Measurements from ENCODE around the gene EBI3. TPM values are rescaled to one million over a fixed set of nuclear protein-coding genes. Genes with fewer than 3 reads are reported as not detected.

The EBI3 gene
- total and polyA plus RNA-seq, 10 donors, result 15.0 to 60.6 (median 34.2) TPM

DNA sequence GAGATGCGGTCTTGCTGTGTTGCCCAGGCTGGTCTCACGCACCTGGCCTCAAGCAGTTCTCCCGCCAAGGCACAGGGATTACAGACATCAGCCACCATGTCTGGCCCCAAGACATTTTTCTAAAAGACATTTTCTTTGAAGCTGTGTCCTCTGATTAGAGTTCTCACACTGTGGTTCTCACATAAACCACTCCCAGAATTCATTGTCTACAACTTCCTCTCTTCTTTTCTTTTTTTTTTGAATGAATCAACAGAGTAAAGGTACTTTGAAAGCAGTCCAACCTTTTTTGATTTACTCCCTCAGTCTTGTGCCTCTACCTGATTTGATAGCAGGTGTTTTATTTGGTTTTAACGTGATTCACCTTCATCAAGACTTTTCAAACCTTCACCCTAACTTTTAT lies 35.5 kb downstream of the EBI3 start:
- Histone ChIP-seq H3K9me3 (no peaks in the 10 kb centered on the region), H3K4me1 (peaks cover 0 to 59% (median 22%) of the 10 kb centered on the region in 6 donors), H3K27me3 (replicated peaks in 1 of 7) (no peaks in the 10 kb centered on the region), H3K4me3 (no peak overlapping the region), H3K36me3 (peaks cover 6 to 100% (median 95%) of the 10 kb centered on the region in 6 donors), H3K27ac (peak overlapping the region in 3 of 8 donors; percentile 27 to 61 (median 46))
- 63 to 75% (median 67%) methylated on average over 4 of the region's 4 CpGs for WGBS, 5 donors
- intact Hi-C loops (cut with DNase I; ENCODE audit: low total_unique reads), result loop anchor here (5.0 to 10.0 kb wide), 2 partner anchors 87 to 260 kb away; no protein-coding TSS in a partner anchor
- TF ChIP-seq, protein P1, sequence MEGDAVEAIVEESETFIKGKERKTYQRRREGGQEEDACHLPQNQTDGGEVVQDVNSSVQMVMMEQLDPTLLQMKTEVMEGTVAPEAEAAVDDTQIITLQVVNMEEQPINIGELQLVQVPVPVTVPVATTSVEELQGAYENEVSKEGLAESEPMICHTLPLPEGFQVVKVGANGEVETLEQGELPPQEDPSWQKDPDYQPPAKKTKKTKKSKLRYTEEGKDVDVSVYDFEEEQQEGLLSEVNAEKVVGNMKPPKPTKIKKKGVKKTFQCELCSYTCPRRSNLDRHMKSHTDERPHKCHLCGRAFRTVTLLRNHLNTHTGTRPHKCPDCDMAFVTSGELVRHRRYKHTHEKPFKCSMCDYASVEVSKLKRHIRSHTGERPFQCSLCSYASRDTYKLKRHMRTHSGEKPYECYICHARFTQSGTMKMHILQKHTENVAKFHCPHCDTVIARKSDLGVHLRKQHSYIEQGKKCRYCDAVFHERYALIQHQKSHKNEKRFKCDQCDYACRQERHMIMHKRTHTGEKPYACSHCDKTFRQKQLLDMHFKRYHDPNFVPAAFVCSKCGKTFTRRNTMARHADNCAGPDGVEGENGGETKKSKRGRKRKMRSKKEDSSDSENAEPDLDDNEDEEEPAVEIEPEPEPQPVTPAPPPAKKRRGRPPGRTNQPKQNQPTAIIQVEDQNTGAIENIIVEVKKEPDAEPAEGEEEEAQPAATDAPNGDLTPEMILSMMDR (IDR thresholded peaks at IDR 0.05 in 8 of 11, conservative IDR thresholded peaks at IDR 0.05 in 3 of 11), result no peak
- TF ChIP-seq POLR2A (IDR thresholded peaks at IDR 0.05) (no peak), POLR2AphosphoS5 (IDR thresholded peaks at IDR 0.05) (no peak)
- no peak for DNase-seq

DNA sequence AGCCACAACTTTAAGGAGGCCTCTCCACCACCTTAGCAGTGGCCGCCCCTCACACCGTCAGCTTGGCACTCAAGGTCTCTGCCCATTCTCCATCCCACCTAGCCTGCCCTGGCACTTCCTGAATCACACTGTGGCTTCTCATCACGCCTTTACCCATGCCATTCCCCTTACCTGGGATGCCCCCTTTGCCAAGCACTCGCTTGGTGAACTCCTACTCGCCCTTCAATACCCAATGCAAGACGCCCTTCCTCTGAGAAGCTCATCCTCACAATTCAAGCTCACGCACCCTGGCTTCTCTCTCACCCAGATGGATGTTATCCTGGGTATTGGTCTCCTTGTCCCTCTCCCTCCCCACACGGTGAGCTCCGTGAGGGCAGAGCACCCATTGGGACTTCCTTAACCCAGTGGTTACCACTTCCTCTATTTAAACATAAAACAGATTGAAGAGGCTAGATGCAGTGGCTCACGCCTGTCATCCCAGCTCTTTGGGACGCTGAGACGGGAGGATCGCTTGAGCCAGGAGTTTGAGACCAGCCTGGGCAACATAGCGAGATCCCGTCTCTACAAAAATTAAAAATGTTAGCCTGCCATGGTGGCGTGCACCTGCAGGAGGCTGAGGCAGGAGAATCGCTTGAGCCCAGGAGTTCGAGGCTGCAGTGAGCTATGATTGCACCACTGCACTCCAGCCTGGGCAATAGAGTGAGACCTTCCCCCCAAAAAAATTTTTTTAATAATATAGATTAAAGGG lies 37.1 kb downstream of the EBI3 start:
- Histone ChIP-seq H3K27me3 (replicated peaks in 1 of 7) (no peaks in the 10 kb centered on the region), H3K27ac (peak overlapping the region in 1 of 8 donors; percentile 6), H3K9me3 (no peaks in the 10 kb centered on the region), H3K4me1 (peaks cover 0 to 49% (median 20%) of the 10 kb centered on the region in 6 donors), H3K36me3 (peaks cover 6 to 100% (median 88%) of the 10 kb centered on the region in 6 donors), H3K4me3 (no peak overlapping the region)
- no peak for DNase-seq
- 77 to 85% (median 84%) methylated on average over 17 to 18 of the region's 18 CpGs for WGBS, 5 donors
- TF ChIP-seq POLR2A (IDR thresholded peaks at IDR 0.05), result no peak
- no peak for TF ChIP-seq POLR2AphosphoS5 (IDR thresholded peaks at IDR 0.05)
- TF ChIP-seq, protein P1 (IDR thresholded peaks at IDR 0.05 in 8 of 11, conservative IDR thresholded peaks at IDR 0.05 in 3 of 11), result no peak
- intact Hi-C loops (cut with DNase I; ENCODE audit: low total_unique reads), result loop anchor here (5.0 to 10.0 kb wide), 2 partner anchors 86 to 258 kb away; no protein-coding TSS in a partner anchor

DNA sequence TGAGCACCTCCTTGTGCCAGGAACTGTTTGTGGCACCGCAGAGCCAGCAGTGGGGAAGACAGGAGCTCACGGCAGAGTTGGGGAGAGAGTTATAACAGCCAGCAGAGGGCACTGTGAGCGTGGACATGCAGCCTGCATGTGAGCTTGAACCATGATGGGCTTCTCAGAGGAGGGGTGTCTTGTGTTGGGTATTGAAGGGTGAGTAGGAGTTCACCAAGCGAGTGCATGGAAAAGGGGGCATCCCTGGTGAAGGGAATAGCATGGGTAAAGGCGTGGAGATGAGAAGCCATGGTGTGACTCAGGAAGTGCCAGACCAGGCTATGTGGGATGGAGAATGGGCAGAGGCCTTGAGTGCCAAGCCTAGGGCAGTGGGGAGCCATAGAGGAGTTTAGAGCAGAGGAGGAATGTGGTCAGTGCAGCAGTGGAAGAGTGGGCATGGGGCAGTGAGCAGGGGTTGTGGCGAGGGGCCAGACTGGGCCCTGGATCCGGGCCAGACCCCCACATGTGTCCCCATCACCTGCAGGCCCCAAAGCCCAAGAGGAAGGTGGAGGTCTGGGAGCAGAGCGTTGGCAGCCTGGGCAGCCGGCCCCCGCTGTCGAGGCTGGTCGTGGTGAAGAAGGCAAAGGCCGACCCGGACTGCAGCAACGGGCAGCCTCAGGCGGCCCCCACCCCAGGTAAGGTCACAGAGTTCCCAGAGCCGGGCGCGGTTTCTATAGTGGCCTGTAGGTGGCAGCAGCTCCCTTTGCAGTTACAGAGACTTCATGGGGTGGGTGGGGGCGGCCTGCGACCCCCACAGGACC lies 38.0 kb downstream of the EBI3 start:
- DNase-seq, result peak; percentile 85
- H3K36me3 ChIP-seq, result peaks cover 6 to 100% (median 87%) of the 10 kb centered on the region in 6 donors
- WGBS, 5 donors, result 55 to 62% (median 57%) methylated on average over 21 of the region's 21 CpGs
- TF ChIP-seq, protein P1 (IDR thresholded peaks at IDR 0.05 in 8 of 11, conservative IDR thresholded peaks at IDR 0.05 in 3 of 11), result peak; percentile 63 to 86 (median 80)
- TF ChIP-seq POLR2AphosphoS5 (IDR thresholded peaks at IDR 0.05), result peak in 2 of 3 donors; percentile 29 to 57
- no peak for TF ChIP-seq POLR2A (IDR thresholded peaks at IDR 0.05)
- no peaks in the 10 kb centered on the region for H3K27me3 ChIP-seq (replicated peaks in 1 of 7)
- peaks cover 0 to 49% (median 20%) of the 10 kb centered on the region in 6 donors for H3K4me1 ChIP-seq
- H3K9me3 ChIP-seq, result peaks cover 0 to 7% (median 0%) of the 10 kb centered on the region in 8 donors
- H3K27ac ChIP-seq, result peak overlapping the region in 1 of 8 donors; percentile 6
- H3K4me3 ChIP-seq, result no peak overlapping the region
- intact Hi-C loops (cut with DNase I; ENCODE audit: low total_unique reads), result loop anchor here (5.0 to 10.0 kb wide), 2 partner anchors 85 to 258 kb away; no protein-coding TSS in a partner anchor

Measured in spleen (tissue), 11 donors.